Dedifferentiated amniotic fluid mesenchymal stem cell (primary cell): ENCODE results near the gene PTPRN2.

Source experiments
- DNase-seq: peaks from one replicate; pipeline ENCODE4 v3.0.0-alpha.2; 2016; ENCODE audit errors: extremely low spot score

The PTPRN2 gene

DNA sequence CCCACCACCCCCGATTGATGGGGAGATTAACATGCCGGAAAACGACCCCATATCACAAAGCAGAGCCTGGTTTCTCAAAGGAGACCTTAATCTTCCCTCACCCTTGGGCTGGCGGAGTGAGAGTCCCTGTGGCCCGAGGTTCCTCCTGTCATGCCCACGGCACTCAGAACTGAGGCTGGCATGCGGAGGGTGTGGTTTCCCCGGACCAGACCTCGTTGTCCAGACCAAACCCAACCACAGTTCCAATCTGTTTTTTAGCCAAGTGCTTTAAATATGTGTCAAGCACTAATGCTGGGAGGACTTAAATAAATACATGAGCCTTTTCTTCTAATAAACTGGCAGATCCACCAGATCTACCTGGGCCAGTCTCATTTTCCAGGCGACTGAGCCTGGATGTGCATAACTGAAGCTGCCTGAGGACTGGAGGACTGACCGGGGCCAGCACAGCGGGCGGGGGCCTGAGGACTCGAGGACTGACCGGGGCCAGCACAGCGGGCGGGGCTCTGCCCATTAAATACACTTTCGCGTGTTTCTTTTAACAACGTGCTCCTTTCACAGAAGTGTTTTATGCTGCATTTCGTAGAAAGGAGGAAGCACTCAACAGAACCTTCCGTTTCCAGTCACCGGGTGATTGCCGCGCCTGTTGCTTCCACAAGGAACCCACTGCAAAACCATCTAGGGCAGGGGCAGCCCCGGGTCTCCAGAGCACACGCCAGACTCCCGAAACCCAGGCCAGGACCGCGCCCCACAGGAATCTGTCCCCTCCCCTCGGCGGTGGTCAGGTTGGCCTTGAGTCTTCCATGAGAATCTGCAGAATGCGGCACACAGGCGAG, 334.6 kb downstream of the PTPRN2 start:
- no peak for DNase-seq

DNA sequence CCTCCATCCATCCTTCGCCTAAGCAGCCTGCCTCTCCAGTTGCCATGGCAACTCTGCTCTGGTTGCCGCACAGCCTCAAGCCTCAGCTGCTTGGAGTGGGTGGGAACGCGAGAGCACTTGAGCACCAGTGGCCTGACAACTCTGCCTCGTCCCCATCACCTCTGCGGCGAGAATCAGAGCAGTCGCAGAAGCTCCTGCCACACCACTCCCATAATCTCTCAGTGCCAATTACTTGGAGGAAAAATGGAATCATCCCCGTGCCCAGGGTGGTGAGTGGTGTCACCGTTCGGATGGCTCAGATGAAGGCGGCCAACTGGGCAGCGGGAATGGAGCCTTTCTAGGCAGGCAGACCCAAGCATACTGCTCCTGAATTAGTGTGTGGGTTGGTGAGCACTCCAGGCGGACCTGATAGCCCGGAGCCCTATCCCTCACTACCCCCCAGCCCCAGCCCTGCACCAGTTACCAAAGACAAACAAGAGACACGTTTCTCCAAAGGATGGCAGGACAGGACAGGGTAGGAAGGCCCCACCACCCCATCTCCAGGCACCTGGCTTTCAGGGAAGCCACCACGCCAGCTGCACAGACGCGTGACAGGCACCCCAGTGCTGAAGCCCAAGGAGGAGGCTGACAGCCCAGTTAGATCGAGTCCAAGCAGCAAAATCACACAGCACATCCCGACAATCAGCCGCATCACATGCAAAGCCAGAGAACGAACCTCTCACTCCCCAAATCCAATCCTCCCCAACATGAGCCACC, 335.4 kb downstream of the PTPRN2 start:
- no peak for DNase-seq

DNA sequence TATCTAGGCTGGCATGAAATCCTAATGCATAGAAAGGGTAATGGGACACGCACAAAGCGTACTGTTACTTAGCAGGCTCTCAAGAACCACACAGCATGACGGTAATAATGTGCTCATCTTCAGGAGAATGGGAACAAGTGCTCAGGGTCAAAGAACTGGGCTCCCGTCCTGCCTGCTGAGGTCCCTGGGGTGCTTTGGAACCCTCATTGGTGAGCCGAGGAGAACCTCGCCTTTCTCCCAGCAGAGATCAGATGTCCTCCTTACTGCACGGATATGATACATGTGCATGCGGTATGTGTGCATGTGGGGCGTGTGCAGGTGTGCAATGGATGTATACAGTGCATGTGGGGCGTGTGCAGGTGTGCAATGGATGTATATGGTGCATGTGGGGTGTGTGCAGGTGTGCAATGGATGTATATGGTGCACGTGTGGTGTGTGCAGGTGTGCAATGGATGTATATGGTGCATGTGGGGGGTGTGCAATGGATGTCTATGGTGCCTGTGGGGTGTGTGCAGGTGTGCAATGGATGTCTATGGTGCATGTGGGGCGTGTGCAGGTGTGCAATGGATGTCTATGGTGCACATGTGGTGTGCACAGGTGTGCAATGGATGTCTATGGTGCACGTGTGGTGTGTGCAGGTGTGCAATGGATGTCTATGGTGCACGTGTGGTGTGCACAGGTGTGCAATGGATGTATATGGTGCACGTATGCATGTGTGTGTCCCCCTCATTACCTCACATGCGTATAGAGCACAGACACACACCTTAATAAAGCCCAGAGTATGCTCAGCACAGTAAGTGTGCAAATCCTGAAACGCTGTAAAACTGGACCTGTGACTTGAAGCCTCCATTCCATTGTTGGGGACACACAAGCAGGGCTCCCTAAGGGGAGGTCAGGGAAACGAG, 336.3 kb downstream of the PTPRN2 start:
- DNase-seq: no peak

DNA sequence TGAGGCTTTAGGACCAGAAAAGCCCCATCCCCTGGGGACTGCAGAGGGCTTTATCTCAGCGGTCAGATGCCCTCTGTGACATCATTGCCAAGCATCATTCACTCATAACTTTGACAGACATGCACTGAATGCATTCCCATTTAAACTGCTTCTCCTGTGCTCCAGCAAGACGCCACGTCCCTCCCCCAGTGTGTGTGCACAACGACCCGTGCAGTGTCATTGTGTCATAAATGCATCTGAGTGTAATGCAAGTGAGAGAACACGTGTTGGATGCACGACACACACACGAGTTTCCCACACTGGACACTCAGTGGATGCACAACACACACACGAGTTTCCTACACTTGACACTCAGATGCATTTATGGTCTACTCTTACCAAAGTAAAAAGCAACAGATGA, 337.9 kb downstream of the PTPRN2 start:
- no peak for DNase-seq

DNA sequence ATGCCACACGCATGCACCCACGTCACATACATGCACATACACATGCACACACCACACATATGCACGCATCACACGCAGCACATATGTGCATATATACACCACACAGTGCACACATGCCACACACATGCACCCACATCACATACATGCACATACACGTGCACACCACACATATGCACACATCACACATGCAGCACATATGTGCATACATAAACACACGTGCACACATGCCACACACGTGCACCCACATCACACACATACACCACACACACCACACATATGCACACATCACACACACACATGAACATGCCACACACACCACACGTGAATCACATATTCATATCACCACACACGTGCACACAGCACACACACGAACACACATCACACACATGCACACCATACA, 338.8 kb downstream of the PTPRN2 start:
- no peak for DNase-seq

DNA sequence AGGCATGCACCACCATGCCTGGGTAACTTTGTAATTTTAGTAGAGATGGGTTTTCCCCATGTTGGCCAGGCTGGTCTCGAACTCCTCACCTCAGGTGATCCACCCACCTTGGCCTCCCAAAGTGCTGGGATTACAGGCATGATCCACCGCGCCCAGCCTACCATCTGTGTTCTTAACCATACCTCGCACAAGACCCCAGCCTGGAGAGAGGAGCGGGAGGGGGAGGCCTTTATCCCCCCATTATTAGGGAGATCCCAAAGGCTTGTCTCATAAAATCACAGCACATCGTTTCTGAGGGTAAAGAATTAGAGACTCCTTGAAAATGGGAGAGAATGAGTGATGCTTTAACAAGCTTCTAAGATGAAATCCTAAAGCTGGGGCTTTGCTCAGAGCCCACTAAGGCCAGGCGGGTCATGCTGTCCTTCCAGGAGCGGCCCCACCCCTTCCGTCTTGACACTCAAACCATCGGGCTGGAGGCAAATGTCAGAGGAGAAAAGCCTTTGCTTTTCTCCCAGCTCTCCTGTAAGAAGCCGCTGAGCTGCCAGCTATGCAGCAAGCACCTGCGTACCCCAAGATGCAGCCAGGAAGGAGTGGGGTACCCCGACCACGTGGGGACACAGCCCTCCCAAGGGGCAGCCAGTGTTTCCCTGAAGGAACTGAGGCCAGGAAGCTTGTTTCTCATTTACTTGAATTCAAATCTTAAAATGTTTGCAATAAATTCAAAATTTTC, 339.7 kb downstream of the PTPRN2 start:
- no peak for DNase-seq

DNA sequence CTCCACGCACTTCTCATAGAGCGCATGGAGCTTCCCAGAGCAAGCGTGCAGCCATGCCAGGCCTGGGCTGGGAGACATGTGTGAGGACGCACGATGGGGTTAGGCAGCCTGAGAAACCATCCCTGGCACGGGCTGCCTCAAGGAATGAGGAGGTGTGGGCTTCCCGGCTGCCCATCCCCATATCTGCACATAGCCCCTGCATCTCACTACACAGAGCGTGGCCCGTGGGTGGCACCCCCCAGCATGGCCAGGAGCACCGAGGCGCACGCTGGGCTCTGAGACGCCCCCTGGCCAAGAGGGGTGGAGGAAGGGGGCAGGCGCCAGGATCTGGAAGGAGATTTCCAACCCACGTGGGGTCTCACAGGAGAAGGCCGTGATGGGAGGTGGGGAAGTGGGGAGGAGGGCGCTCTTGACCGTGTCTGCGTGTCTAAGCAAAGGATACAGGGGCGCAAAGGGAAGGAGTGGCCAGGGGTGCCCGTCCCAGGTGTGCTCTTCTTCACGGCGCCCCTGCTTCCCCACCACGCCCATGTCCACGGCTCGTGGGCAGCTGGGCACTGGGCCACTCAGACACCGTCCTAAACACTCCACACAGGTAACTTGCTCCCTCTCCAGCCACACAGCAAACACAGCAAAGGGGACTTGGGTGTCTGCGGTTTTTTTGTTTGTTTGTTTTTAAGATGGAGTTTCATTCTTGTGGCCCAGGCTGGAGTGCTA, 340.5 kb downstream of the PTPRN2 start:
- no peak for DNase-seq

DNA sequence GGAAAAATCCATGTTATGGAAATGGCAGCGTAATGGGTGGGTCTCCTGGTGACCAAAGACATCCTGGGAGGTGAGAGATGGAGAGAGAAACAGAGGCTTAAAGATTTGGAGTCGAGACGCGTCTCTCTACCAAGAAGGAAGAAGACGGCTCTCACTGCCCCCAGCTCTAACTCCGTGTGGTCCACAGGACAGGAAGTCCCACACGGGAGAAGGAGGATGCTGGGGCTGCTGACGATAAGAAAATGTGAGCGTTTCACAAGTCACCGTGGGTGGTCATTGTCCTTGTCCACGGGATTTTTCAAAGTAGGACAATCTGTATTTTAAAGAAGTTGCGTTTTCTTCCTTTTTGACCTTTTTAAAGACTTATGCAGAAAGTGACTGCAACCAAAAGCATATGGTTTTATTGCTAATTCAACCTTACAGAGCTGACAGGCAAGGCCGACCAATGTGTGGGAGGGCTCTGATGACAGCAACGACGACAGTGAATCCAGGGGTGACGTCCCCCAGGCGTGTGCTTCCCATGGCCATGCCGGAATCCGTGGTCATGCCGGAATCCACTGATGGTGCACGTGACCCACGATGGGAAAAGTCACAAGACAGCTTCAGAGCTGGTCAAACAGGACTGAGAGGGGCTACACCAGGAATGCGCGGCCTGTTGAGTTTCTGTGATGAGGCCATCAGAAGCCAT, 341.2 kb downstream of the PTPRN2 start:
- DNase-seq: no peak

DNA sequence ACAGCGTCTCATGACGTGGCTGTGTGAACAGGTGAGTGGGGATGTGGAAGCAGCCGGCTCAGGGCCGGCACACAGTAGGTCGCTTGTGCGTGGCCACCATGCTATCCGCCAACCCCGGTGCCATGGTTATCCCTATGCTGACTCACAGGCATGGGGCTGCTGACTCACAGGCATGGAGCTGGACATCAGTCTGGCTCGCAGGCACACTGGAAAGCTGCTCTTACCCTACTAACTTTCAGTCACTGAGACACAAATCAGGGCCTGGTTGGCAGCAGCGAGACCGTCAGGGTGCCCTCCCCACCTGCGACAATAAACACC, 341.9 kb downstream of the PTPRN2 start:
- no peak for DNase-seq

DNA sequence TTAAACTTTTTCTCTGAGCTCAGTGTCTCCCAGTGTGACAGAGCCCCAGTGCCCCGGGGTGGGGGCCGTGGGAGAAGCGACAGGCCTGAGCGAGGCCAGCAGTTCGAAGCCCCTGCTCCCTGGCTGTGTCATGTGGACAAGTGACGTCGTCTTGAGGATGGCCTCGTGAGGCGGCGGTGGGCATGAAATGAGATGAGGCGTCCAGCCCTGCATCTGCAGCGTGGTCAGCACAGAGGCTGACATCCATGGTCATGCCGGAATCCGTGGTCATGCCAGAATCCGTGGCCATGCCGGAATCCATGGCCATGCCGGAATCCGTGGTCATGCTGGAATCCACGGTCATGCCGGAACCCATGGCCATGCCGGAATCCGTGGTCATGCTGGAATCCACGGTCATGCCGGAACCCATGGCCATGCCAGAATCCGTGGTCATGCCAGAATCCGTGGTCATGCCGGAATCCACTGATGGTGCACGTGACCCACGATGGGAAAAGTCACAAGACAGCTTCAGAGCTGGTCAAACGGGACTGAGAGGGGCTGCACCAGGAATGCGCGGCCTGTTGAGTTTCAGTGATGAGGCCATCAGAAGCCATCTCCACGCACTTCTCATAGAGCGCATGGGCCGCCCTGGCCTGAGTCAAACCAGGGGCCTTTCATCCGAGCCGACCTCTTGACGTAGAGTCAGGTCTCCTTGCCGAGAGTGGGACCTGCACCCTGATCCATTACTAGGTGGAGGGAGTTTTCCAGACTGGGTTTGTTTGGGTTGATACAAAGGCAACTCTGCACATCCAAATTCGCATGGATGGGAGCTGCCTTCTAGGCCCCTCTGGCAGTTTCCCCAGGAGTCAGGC, 342.5 kb downstream of the PTPRN2 start:
- no peak for DNase-seq

DNA sequence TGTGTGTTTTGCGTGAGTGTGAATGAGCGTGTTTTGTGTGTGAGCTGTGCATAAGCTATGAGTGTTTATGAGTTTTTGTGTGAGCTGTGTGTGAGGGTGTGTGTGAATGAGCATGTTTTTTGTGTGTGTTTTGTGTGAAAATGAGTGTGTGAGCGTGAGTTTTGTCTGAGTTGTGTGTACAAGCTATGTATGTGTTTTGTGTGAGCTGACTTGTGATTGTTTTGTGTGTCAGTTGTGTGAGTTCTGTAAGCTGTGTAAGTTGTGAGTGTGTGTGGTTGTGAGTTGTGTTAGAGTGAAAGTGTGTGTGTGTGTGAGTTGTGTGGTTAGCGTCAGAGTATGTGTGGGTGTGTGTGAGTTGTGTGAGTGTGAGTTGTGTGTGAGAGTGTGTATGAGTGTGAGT, 343.2 kb downstream of the PTPRN2 start:
- no peak for DNase-seq

DNA sequence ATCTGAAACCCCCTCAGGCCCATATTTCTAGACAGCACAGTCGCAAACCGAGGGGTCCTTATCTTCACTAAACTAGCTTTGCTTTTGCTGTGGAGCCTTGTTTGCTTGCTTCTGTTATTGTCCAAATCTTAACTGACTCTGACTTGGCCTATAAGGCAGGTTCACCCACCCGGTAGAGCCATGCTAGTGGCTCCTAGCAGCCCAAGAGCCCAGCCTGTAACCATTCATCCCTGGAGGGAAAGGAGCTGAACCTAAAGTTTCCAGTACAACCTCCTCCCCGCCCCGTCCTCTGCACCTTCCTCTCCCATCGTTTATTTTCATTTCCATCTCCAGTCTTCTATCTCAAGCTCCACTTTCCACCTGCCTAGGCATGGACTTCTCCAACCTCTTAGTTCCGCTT, 345.7 kb downstream of the PTPRN2 start:
- no peak for DNase-seq

DNA sequence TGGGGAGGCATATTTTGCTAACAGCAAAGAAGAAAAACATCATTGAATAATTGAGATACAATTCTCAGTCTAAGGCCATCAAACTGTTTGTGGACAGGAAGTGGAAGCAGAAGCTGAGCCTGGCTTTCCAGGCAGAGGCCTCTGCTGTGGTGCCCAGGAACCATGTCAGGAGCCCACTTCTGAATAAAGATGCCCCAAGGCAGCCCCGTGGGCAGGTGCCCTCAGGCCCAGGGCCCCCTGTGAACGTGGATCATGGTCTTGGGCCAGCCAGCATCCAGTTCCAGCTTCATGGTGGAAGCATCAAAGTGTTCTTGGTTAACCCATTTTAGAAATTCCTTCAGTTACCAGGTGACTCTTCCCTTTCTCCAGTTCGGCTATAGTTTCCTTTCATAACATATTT, 346.8 kb downstream of the PTPRN2 start:
- no peak for DNase-seq

DNA sequence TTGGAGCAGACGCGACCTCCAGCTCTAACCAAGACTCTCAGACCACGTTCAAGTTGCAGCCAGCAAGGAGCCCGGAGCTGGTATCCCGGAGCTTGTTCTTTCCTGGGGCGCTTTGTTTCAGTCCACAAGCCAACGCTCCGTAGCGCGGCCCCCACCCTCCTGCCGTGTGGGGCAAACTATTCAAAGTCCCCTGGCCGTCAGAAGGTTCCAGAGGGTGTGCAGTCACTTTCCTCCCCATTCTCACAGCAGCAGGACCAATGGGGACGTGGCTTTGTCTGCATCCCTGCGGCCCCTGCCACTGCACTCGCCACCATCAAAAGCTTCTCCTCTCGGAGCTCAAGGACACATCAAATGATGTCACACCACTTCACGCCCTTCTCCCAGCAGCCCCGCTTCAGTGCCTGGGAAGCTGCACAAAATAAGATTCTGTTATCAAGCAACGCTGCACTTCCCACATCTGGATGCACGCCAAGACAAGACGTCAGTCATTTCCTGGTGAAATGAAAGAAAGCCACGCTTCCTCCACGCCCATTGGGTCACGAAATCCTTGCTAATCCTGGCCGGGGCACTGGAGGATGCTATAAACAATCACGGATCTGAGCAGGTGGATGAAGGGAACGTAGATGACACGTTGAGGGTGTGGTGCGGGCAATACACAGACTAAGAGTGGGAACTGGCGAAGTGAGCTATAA, 348.2 kb downstream of the PTPRN2 start:
- no peak for DNase-seq

DNA sequence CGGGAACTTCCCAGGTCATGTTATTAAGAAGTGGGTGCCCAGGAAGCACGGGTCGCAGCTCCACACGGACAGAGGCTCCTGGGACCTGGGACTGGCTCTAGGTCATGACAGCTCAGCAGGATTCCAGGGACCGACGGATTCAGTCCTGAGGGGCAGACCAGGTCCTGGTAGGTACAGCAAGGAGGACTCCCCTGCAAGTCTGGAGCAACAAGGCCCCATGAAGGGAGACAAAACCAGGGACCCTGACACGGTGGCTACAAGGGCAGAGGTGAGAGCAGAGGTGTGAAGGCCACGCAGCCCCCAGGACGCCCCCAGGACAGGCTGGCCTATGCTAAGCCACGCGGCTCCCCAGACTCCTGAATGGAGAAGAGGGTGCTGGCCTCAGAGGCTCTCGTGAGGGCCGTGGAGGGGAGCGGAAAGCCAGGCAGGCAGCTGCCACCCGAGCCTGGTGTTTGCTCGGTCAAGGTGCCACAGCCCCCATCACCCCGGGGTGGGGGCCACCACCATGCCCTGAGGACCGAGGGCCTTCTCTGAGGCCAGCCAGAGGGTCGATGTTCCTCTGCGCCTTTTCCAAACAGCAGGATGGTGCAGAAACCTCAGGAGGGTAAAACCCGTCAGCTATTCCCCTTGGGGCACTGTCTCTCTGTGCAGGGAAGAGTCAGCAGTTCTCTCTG, 348.9 kb downstream of the PTPRN2 start:
- DNase-seq: no peak

DNA sequence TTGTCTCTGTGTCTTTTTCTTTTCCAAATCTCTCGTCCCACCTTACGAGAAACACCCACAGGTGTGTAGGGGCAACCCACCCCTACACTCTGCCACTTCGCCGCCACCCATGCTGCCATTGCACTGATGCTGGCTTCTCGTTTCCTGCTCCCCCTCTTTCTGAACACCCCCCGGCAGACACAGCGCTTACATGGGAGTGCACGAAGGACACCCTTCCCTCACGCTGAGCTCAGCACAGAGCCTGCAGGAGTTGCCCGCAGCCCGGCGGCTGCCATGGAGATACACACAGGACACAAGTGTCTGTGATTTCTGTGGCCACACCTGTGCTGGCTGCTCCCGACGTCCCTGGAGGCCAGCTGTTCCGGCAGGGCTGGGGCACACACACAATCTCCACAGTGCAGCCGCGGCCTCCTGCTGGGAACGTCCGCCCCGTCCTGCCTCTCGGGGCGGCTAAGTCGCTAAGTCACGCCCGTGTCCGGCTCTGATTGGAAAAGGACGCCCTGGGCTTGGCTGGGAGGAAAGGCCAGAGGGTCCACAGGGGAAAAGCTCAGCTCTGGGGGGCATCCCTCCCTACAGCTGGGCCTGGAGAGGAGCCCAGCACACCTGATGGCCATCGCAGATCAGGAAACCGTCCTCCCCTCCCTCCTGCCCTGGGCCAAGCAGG, 349.8 kb downstream of the PTPRN2 start:
- no peak for DNase-seq

DNA sequence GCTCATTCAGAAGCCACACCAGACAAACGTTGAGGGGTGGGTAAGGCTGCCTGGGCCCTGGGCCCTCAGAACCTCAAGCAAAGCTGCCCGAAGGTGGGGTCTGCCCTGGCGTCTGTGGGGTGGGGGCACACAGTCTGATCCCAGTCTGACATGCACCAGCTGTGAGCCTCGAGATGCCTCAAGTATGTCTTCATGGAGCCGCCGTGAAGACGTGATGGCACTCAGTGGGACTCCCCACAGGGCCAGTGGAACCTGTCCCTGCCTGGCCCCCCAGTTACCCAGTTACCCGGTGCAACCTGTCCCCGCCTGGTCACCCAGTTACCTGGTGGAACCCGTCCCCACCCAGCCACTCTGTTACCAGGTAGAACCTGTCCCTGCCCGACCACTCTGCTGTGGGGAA, 351.2 kb downstream of the PTPRN2 start:
- no peak for DNase-seq

DNA sequence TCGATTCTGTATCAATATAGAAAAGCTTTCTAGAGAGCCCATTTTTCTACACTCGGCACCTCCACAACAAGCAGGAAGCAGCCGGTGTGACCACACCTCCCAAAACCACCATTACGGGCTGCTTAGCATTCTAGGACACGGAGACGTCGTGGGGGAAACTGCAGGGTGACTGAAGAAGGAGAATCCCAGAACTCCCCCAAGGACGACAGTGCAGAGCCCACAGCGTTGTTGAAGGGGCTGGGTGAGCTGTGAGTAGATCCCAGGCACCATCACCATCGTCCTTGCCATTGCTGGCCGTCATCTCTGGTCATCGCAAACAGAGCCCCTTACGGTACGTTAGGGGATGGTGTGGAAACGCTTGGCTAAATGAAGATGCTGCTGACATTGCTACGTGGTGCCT, 351.8 kb downstream of the PTPRN2 start:
- no peak for DNase-seq
